Gastrocnemius medialis (tissue), 4 donors: ENCODE measurements around the gene SAMD9L.

Experiments used
- POLR2A ChIP-seq, 2 donors: fragments of 450-650 bp; IDR thresholded peaks; one replicate each; pipeline ENCODE4 v1.6.1; 2017; ENCODE audit warnings: antibody characterized with exemption in 2 of 2, mild to moderate bottlenecking in 2 of 2, moderate library complexity in 2 of 2
- TF ChIP-seq, protein P1 (sequence below), 5 experiments: fragments of 450-650 bp in 3 of 5; fragments of 200-600 bp in 2 of 5; sonication (generic) in 2 of 5; IDR thresholded peaks in 4 of 5; conservative IDR thresholded peaks in 1 of 5; 1 replicate in 4 of 5; 2 replicates in 1 of 5; pipeline ENCODE4 v1.5.1; 2016 to 2019; ENCODE audit warnings: antibody characterized with exemption in 5 of 5, mild to moderate bottlenecking in 3 of 5, moderate library complexity in 3 of 5

- TF ChIP-seq, protein P1, sequence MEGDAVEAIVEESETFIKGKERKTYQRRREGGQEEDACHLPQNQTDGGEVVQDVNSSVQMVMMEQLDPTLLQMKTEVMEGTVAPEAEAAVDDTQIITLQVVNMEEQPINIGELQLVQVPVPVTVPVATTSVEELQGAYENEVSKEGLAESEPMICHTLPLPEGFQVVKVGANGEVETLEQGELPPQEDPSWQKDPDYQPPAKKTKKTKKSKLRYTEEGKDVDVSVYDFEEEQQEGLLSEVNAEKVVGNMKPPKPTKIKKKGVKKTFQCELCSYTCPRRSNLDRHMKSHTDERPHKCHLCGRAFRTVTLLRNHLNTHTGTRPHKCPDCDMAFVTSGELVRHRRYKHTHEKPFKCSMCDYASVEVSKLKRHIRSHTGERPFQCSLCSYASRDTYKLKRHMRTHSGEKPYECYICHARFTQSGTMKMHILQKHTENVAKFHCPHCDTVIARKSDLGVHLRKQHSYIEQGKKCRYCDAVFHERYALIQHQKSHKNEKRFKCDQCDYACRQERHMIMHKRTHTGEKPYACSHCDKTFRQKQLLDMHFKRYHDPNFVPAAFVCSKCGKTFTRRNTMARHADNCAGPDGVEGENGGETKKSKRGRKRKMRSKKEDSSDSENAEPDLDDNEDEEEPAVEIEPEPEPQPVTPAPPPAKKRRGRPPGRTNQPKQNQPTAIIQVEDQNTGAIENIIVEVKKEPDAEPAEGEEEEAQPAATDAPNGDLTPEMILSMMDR (IDR thresholded peaks at IDR 0.05 in 4 of 5, conservative IDR thresholded peaks at IDR 0.05 in 1 of 5) = no peak
- TF ChIP-seq POLR2A (IDR thresholded peaks at IDR 0.05) = no peak
Observed at GRCh38 chr7:93159490-93159889, 11.3 kb upstream of the SAMD9L start.
